C4-2B (cell line): ENCODE results near the gene PPP2R2B.

ENCODE experiments used
- CTCF ChIP-seq: fragments of 450-650 bp; conservative IDR thresholded peaks from 2 replicates; pipeline ENCODE4 v1.5.1; 2017; ENCODE audit warnings: mild to moderate bottlenecking
- ZFX ChIP-seq: fragments of 450-650 bp; IDR thresholded peaks from 2 replicates; pipeline ENCODE4 v1.6.1; 2017

GRCh38 chr5:146706321-146706972 lies 172.1 kb downstream of the PPP2R2B start:
- peak; percentile 17; the same call in 1 of the 2 replicates for TF ChIP-seq CTCF
- no peak for TF ChIP-seq ZFX
